ENCODE measurements around the gene ADAMTS12.

GRCh38 chr5:33738967-33739366 is 152.8 kb downstream of the ADAMTS12 start:
- TF ChIP-seq POLR2AphosphoS5 (IDR thresholded peaks at IDR 0.05; ENCODE audit: low read depth, low read length) (no peak), CTCF (IDR thresholded peaks at IDR 0.05) (no peak), REST (IDR thresholded peaks at IDR 0.05; ENCODE audit: insufficient read depth in 1 of 2, low read depth in 2 of 2, low read length in 1 of 2) (no peak)
